ENCODE measurements around the gene DNAI4.

The DNAI4 gene

DNA sequence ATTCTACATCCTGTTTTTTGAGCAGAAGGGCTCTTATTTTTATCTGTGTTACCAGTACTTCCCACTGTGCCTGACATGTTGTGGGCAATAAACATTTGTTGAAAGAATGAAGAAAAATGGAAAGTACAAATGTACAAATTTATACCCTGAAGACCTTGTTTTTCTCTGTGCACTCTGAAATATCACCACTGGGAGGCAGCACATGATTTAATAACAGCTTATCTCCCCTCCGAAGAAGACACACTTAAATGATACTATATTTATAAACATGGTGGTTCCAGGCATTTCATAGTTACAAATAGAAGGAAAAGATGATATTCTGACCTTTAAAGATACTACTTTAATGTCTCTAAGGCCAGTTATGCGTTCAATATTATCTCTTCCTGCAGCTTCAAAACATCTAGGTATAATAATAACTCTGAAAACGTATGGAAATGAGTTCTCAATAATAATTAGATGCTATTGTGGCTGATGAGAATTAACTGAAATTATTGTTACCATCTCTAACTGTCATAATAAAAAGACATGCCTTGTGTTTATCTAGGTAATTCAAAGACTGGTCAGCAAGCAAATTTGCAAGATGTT lies 159.6 kb downstream of the DNAI4 start:
- DNase-seq = peak; percentile 48

All from activated CD4-positive, alpha-beta T cell treated with anti-CD3 and anti-CD28 coated beads, Interleukin-2, amount 50 U/mL, for 1 hour (primary cell).